Superior temporal gyrus (tissue), 1 donor: ENCODE measurements around the gene FERMT3.
"Not testable (repeated sequence)": the region's sequence is repeated elsewhere in the genome, so short reads cannot be mapped to it uniquely, and the experiment has no call there.

ENCODE experiments used
- DNase-seq: peaks from one replicate; pipeline ENCODE4 v3.0.0-alpha.2; 2016; ENCODE audit errors: extremely low spot score

The FERMT3 gene

DNA sequence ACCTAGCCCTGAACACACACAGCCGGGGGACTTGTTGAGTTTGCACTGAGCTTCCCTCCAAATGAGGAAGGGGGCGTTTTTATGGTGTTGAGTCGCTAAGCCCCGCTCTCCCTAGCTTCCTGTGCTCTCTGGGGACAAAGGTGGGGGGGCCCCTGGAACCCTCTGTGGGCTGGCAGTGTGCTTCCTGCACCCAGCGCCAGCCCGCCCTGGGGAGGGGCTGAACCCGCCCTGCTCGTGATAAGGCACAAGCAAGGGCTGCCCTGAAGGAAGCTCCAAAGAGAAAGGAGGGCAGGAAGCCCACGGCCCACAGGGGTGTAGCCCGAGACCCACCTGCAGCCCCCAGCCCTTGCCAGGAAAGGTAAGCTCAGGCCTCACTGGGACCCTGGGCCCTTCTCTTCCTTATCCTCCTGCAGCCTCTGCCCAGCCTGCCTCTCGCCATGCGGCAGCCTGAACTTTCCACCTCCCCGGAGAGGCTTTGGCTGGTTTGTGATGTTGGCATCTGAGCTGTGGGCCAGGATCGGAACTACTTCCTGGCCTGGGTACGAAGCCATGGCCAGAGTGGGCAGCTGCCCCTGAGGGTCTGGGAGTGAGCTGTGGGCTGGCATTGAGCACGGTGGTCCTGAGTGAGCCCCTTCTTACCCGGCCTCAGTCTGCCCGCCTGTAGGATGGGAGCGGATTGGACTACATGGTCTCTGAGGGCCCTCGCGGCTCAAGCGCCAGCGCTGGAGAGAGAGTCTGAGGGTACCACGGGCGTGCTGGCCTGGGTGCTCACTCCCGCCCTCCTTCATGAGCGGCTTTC, at the start of gene FERMT3:
FERMT3 (plus strand) TSS at position 265 of the 799 bp plus-strand sequence. CDS start 644 bp downstream, outside the sequence.
- DNase-seq, result no peak

DNA sequence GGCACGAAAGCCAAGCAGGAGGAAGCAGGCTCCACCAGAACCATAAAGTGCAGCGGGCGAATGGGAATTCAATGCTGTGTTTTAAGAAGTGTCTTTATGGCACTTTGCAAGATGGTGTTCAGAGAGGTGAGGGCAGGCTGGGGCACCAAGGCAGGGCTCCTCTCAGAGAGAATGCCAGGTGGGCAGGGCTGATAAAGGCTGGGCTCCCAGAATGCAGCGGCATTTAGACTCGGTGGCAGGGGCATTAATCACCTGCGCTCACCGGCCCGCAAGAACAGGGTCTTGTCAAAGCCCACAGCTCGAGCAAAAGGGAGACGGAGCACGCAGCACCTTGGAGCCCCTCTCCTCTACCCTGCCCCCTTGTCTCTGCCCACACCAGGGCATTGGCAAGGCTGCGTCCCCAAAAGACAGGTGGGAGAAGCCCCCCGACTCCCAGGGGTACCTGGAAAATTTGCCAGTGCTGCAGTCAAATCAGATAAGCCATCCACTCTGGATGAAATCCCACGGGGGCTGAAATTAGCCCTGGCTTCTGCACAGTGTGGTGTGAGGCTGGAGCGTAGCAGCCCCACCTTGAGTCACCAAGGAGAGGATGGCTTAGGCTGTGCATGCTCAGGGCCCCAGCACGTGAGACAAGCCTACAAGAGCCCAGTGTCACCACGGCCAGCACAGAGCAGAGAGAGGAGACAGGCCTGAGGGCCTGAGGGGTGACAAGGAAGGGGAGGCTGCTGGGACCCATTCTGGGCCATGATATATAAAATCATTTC, 48.7 kb upstream of the FERMT3 start:
- no peak for DNase-seq

DNA sequence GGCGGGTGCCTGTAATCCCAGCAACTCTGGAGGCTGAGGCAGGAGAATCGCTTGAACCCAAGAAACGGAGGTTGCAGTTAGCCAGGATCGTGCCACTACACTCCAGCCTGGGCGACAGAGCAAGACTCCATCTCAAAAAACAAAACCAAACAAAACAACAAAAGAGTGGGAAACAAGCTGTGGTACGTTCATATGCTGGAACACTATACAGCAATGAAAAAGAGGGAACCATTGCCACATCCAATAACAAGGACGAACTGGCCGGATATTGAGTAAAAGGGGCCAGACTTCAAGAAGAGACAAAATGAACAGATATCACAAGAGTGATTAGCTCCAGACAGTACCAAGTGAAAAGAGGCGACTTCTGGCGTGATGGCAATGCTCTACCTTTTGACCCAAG, 45.5 kb upstream of the FERMT3 start:
- no peak for DNase-seq

DNA sequence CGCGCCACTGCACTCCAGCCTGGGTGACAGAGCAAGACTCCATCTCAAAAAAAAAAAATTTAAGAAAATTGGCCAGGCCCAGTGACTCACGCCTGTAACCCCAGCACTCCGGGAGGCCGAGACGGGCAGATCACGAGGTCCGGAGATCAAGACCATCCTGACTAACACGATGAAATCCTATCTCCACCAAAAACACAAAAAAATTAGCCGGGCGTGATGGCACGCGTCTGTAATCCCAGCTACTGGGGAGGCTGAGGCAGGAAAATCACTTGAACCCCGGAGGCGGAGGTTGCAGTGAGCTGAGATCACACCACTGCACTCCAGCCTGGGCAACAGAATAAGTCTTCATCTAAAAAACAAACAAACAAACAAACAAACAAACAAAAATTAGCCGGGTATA, 43.8 kb upstream of the FERMT3 start:
- DNase-seq, result not testable (repeated sequence)

DNA sequence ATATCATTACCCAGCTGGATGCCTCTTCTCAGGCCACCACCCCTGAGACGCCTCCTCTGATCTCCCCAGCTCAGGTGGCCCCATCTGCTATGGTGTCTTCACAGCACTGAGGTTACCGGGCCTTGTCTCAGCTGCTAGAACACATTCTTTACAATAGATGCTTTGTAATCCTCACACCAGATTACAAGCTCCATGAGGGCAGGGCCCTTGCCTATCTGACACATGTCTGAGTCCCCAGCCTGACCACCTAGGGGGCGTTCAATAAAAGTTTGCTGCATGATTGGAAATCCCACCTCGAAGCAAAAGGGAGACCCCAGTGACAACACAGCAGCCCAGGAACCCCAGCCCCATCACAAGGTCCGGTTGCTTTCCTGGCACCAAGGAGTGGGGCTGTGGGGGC, 42.6 kb upstream of the FERMT3 start:
- DNase-seq, result no peak

DNA sequence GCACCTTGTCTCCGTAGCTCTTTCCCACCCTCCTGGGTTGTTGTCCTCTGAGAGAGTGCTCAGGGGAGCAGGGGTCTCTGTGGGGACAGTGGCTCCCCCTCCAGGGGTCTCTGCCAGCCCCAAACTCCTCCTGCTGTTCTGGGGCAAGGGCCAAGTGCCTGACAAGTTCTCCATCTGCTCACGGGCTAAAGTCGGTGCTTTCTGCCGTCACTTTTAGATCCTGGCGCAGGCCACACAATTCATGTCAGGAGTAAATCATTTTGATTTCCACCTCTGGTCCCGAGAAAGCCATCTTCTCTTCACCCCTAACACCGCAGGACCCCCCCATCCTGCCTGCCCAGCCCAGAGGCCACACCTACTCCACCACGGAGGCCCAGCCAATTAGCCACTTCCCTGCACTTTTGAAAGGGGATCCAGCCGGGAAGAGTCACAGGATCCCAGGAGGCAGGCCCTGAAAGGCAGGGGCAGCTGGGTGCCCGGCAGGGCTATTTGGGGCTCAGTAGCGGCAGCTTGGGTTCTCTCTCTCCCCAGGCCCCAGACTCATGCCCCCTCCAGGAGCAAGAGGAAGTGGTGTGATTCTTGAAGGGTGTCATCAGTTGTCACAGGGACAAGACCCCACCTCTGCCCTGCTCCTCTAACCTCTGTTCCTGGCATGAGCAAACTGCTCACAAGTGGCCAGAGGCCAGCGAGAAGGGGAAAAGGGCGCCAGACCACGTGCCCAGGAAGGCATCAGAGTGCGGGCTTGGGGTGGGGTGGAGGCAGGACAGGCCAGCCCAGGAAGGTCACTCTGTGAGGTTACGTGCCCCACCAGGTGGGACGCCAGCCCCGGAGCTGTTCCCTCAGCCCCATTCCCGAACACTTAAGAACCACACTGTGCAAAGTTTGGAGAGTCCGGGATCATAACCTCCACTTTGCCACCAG, 41.9 kb upstream of the FERMT3 start:
- DNase-seq, result no peak

DNA sequence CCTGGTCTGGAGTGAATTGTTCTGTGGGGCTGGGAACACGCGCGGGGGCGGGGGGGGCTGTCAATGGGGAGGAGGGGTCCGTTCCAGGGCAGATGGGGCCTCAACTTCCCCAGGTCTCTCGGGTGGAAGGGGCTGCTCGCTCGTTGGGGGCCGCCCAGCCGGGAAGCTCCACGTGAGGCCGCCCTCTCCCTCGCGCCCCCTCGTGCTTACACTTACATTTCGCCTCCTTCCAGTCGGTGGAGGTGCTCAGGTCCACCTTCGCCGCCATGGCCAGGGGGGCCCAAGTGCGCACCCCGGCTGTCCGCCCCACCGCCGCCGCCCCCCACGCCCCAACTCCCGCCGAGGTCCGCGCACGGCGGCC, 41.1 kb upstream of the FERMT3 start:
- DNase-seq, result no peak

DNA sequence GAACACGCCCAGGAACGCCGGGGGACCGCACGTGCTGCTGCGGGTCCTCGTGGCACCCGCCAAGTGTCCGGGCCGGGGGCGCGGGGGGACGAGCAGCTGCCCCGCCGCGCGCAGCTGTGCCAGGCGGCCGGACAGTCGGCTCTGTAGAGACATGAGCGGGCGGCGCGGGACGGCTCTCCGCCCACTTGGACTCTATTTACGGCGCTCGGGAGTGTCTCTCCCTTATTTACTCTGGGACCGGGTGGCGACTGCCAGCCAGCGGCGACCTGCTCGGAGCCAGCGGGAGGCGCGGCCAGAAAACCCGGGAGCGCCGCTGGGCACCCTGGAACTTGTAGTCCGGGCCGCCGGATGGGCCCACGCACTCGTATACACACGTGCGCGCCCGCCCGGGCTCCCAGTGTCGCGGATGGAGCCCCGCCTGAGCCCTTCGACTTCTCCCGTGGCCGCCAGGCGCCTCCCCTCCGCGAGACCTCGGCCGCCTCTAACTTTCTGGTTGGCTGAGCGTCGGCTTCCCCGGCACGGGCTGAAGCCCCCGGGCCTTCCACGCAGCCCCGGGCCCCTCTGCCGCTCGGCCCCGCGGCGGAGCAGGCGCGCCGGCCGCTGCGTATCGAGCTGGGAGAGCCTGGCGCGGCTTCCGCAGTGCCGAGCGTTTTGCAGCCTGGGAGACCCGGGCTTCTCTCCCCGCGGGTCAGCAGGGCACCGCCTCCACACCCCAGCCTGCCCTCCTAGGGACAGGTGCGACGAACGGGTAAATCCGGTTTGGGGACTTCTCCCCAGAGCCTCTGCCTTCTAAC, 40.5 kb upstream of the FERMT3 start, which contains the start of gene MACROD1:
MACROD1 (minus strand) TSS at position 272 of the 794 bp plus-strand sequence; CDS start at position 153, 119 bp downstream.
- peak; percentile 74 for DNase-seq

DNA sequence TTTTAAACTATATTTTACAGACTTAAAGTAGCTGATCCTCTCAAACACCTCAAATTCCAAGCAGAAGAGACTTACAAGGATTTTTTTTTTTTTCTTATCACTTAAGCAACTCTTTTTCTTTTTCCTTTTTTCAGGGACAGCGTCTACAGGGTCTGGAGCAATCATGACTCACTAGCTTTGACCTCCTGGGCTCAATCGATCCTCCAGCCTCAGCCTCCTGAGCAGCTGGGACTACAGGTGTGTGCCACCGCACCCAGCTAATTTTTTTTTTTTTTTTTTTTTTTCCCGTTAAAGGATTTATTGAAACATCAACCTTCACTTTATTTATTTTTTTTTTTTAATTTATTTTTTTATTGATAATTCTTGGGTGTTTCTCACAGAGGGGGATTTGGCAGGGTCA, 36.1 kb upstream of the FERMT3 start:
- no peak for DNase-seq

DNA sequence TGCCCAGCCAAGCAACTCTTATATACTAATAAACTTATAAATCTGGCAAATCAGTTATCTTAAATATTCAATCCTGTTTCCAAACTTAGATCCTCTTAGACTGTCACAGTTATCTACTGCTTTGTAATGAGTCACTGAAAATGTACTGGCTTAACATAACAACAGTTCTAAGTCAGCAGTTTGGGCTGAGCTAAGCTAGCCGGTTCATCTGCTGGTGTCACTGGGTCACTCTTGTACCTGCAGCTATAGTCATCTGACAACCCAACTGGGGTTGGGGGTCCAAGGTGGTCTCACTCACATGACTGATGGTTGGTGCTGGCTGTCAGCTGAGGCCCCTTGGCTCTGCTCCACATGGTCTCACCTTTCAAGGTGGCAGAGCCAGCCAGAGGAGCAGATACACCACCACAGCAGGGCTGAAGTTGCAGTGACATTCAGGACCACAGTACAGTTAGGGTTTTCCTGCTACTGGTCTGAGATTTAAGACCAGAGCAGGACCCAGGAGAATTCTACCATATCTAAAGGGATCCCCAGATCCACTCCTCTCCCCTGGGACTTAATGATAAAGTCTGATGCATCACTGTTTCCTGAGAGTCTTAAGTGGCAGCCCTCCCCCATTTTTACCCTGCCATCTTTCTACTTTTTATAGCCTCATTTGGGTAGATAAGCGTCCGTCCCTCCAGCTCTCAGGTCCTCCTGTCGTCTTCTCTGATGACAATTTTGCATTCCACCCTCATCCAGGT, 32.7 kb upstream of the FERMT3 start:
- DNase-seq, result no peak

DNA sequence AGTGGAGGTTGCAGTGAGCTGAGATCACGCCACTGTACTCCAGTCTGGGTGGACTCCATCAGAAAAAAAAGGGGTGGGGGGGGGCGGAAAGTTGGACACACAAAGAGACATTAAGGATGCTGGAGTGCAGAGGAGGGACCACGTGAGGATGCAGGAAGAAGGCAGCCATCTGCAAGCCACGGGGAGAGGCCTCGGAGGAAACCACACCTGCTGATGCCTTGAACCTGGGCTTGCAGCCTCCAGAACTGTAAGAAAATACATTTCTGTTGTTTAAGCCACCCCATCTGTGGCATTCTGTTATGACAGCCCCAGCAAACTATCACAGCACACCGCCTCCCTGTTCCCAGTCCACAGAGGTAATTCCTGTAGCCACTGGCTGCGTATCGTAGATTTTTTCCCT, 29.8 kb upstream of the FERMT3 start:
- peak; percentile 36 for DNase-seq

DNA sequence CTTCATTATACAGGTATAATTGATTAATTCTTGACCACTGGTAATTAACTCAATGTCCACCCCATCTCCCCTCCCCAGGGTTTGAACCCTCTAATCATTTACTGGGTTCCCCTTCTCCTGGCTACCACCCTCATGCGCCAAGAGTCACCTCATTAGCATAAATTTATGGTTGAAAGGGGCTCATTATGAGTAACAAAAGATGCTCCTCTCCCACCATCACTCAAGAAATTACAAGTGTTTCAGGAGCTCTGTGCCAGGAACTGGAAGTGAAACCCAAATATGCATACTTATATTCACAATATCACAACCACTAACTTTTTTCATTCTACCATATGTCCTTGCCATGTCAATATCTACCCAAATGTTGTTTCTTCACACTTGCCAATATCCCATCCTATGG, 28.3 kb upstream of the FERMT3 start:
- DNase-seq, result no peak

DNA sequence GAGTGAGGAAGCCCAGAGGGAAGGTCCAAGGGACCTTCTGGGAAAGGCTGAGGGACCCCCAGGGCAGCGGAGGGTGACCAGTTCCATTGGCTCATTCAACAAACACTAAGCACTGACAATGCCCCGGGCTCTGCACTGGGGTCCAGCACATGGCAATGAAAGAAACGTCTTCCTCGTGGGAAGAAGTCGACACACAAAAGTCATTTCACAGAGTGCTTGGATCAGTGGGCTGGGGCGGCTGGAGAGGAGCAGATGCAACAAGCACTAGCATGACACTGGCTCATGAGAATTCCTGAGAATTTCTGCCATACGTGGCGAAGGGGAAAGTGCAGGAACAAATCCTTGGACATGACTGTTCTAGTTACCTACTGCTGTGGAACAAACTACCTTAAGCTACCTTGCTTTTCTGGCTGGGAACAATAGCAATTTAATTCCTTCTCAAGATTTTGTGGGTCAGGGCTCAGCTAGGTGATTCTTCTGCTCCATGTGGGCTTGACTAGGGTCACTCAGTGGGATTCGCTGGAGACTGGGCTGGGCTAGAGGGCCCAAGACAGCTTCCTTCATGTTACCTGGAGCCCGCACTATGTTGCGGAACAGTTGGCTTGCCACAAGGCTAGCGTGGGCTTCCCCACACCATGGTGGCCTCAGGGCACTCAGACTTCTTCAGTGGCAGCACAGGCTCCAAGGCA, 27.4 kb upstream of the FERMT3 start:
- DNase-seq, result no peak

DNA sequence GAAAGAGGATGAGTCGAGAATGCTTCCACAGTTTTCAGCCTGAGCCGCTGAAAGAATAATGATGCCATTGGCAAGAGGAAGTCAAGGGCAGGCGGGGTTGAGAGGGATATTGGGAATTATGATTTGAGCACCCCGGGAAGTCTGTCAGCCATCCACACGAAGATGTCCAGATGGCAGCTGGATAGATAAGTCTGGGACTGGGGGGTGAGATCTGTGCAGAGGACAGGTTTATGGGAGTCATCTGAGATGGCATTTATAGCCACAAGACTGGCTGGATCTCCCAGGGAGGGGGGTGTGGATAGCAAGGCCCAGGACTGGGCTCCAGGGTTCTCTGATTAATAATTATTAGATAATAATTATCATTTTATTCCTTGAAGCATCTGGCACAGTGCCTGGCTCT, 25.6 kb upstream of the FERMT3 start:
- no peak for DNase-seq

DNA sequence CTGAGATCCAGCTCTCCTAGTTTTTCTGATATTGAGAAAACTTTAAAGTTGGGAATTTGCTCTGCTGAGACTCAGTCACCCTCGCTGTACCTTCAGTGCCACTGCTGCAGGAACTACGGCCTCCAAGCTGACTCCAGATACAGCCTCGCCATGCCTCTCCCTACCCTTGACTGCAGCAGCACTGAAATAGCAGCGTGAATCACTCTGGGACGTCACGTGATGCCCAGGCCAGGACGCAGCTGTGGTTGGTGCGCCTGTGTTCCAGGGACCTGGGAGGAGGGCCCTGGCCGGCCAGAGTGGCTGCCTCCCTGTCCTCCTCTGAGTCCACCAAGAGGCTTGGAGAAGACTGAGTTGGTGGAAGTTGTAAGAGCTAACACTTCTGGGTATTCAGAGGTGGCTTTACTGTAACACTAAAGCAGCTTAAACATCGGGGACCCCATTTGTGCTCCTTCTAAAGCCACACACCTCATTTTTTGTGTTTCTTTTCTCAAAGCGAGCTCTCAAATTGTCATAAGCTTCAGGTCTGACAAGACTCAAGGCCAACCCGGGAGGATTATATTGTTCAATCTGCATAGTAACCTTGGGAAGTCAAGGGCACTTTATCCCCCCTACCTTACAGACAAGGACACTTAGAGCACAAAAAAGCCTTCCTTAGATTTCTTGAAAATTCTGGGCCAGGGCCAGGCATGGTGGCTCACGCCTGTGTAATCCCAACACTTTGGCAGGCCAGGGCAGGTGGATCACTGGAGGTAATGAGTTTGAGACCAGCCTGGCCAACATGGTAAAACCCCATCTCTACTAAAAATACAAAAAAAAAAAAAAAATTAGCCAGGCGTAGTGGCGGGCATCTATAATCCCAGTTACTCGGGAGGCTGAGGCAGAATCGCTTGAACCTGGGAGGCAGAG, 24.8 kb upstream of the FERMT3 start:
- peak; percentile 97 for DNase-seq

DNA sequence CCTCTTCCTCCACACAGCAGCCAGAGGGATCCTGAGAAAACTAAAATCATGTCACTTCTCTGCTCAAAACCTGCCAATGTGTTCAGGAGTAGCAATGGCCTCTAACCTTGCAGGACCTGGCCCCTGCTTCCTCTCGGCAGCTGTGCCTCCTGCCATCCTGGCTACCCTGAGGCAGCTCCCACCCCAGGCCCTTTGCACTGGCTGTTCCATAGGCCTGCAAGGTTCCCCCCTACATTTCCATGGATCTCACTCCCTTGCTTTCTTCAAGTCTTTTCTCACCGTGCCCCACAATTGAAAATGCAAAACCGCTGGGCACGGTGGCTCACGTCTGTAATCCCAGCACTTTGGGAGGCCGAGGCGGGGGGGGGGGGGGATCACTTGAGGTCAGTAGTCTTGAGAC, 22.6 kb upstream of the FERMT3 start:
- no peak for DNase-seq

DNA sequence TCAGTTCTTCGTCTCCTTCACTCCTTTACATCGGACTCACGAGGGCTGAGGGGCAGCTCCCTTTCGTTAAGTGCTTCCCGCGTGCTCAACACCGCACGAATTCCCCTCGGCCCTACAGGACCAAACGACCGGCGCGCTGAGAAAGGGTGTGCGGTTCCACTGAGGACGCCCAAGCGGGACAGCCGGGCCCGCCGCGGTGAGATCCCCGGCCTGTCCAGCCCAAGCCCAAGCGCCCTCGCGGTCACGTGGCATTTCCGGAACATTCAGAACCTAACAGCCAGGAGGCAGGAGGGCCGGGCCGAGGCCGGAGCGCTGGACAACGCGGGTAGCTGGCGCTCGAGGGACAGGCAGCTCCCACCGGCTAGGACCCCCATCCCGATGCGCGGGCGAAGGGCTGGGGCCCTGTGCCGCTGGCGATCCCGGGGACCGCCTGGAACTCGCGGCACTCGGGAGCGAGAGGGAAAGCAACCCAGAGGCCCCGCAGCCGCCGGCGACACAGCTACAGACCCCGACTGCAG, 21.3 kb upstream of the FERMT3 start:
- DNase-seq, result peak; percentile 80

DNA sequence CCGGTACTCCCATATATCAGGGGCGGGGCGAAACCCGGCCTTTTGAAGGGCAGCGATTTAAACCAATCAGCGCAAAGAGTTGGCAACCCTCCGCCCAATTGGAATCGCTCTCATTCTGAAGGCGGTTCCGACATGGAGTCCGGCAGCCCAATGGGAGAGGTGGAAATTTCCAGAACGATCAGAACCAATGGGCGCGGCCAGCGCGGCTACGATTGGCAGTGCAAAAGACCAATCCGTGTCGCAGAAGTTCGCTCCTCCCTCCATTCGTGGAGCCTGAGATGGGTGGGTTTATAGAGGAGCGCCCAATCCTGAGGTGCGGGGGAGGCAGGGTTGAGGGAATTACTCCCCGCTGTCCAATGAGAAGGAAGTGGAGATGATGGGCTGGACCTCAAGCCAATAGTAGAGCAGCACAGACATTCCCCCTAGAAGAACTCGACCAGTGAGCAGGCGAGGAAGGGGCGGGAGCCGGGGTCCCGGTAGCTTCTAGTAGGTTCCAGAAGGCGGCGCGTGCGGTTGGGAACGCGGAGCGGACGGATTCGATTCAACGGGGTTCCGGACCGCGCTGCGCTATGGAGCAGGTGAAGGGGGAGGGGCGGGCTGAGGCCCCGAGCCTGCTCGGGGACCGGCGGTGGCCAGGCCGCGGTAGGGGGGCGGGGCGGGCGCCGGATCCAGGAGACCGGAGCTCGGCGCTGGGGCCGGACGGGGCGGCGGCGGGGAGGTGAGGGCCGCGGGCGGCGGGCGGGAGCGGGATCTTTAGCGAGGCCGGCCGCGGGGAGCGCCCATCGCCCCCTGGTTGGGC, 20.6 kb upstream of the FERMT3 start, which contains the start of gene STIP1:
STIP1 (plus strand) TSS at position 479 of the 799 bp plus-strand sequence; CDS start at position 570, 91 bp downstream.
- peak; percentile 100 for DNase-seq
